Naive thymus-derived CD4-positive, alpha-beta T cell (primary cell): Measurements from ENCODE around the gene ATP6V1C2. TPM values are rescaled to one million over a fixed set of nuclear protein-coding genes. Genes with fewer than 3 reads are reported as not detected.

Source experiments
- ATAC-seq: fragments of 150-1000 bp; cut with Tn5 transposase; 2 replicates; pipeline ENCODE4 v1.10.0; 2021; ENCODE audit warnings: mild to moderate bottlenecking, moderate library complexity
- CTCF ChIA-PET: fragments of 350-600 bp; sonication (Branson Sonifier 250); formaldehyde crosslinking; loops from one replicate; lab custom pipeline; 2021; ENCODE audit warnings: antibody characterized with exemption; lab: Charles Lee
- POLR2A ChIA-PET: fragments of 350-600 bp; sonication (Branson Sonifier 250); formaldehyde crosslinking; loops from one replicate; lab custom pipeline; 2021; ENCODE audit warnings: antibody characterized with exemption, inconsistent platforms; lab: Charles Lee
- DNase-seq, 9 donors: peaks; one replicate each; pipeline versions ENCODE4 v3.0.0 to v3.0.0-alpha.2; 2020 to 2022; ENCODE audit warnings: mixed read lengths in 1 of 9
- H3K27ac ChIP-seq: one replicate; pipeline ENCODE4 v1.7.0; 2013; ENCODE audit warnings: mild to moderate bottlenecking, low read depth, low read length, moderate library complexity
- H3K27me3 ChIP-seq, 2 donors: one replicate each; pipeline ENCODE4 v1.7.0; 2013; ENCODE audit warnings: low read length in 2 of 2, mild to moderate bottlenecking in 2 of 2, moderate library complexity in 2 of 2; ENCODE audit not compliant: control insufficient read depth in 2 of 2, insufficient read depth in 2 of 2
- H3K36me3 ChIP-seq, 3 experiments: 1 replicate in 2 of 3; 2 replicates in 1 of 3; pipeline ENCODE4 v1.7.0; 2013; ENCODE audit warnings: low read length in 3 of 3, mild to moderate bottlenecking in 3 of 3, moderate library complexity in 1 of 3; ENCODE audit not compliant: insufficient read depth in 3 of 3, control insufficient read depth in 2 of 3
- H3K4me1 ChIP-seq, 2 donors: one replicate each; pipeline ENCODE4 v1.7.0; 2013; ENCODE audit warnings: low read length in 2 of 2, mild to moderate bottlenecking in 2 of 2, moderate library complexity in 1 of 2; ENCODE audit not compliant: control insufficient read depth in 2 of 2, insufficient read depth in 2 of 2
- H3K4me3 ChIP-seq: 2 replicates; pipeline ENCODE4 v1.7.0; 2013; ENCODE audit warnings: mild to moderate bottlenecking, low read length
- H3K9me3 ChIP-seq, 3 experiments: 1 replicate in 2 of 3; 2 replicates in 1 of 3; pipeline ENCODE4 v1.7.0; 2013; ENCODE audit warnings: low read length in 3 of 3; ENCODE audit not compliant: control insufficient read depth in 2 of 3
- H3K27ac Mint-ChIP-seq, 9 donors: one replicate each; pipeline ENCODE4 v1.8.0; 2020 to 2022; ENCODE audit warnings: mixed read lengths in 9 of 9, mild to moderate bottlenecking in 8 of 9, moderate library complexity in 5 of 9, inconsistent platforms in 2 of 9
- H3K27me3 Mint-ChIP-seq, 5 donors: one replicate each; pipeline ENCODE4 v1.8.0; 2021 to 2022; ENCODE audit warnings: mixed read lengths in 5 of 5, mild to moderate bottlenecking in 1 of 5
- H3K36me3 Mint-ChIP-seq, 5 donors: one replicate each; pipeline ENCODE4 v1.8.0; 2020 to 2022; ENCODE audit warnings: mixed read lengths in 5 of 5, mild to moderate bottlenecking in 3 of 5, inconsistent platforms in 1 of 5
- H3K4me1 Mint-ChIP-seq, 7 donors: one replicate each; pipeline ENCODE4 v1.8.0; 2020 to 2022; ENCODE audit warnings: mixed read lengths in 7 of 7, mild to moderate bottlenecking in 3 of 7, inconsistent platforms in 1 of 7
- H3K4me3 Mint-ChIP-seq, 10 donors: one replicate each; pipeline ENCODE4 v1.8.0; 2020 to 2022; ENCODE audit warnings: mild to moderate bottlenecking in 10 of 10, mixed read lengths in 10 of 10, moderate library complexity in 6 of 10, inconsistent platforms in 2 of 10
- H3K9me3 Mint-ChIP-seq, 11 donors: one replicate each; pipeline ENCODE4 v1.8.0; 2020 to 2022; ENCODE audit warnings: mixed read lengths in 11 of 11, mild to moderate bottlenecking in 4 of 11, inconsistent platforms in 1 of 11, moderate library complexity in 1 of 11
- intact Hi-C, 2 donors: fragments of 100-400 bp; cut with micrococcal nuclease; formaldehyde crosslinking; loops; one replicate each; pipeline ENCODE4 v1.15.1; 2023
- polyA plus RNA-seq, 2 donors: library from polyadenylated mRNA; unstranded; fragments of 300-500 nt; fragmentation: Illumina TruSeq; gene quantifications; one replicate each; pipeline ENCODE4 v1.2.3, GENCODE V29; 2021
- total RNA-seq, 6 experiments: library from RNA in 5 of 6; stranded (reverse) in 5 of 6; gene quantifications; 1 replicate in 5 of 6; 2 replicates in 1 of 6; pipeline ENCODE4 v1.2.3 and lab custom pipeline; 2021 to 2026

The ATP6V1C2 gene
- total and polyA plus RNA-seq, 7 experiments from 2014 or later, result not detected

DNA sequence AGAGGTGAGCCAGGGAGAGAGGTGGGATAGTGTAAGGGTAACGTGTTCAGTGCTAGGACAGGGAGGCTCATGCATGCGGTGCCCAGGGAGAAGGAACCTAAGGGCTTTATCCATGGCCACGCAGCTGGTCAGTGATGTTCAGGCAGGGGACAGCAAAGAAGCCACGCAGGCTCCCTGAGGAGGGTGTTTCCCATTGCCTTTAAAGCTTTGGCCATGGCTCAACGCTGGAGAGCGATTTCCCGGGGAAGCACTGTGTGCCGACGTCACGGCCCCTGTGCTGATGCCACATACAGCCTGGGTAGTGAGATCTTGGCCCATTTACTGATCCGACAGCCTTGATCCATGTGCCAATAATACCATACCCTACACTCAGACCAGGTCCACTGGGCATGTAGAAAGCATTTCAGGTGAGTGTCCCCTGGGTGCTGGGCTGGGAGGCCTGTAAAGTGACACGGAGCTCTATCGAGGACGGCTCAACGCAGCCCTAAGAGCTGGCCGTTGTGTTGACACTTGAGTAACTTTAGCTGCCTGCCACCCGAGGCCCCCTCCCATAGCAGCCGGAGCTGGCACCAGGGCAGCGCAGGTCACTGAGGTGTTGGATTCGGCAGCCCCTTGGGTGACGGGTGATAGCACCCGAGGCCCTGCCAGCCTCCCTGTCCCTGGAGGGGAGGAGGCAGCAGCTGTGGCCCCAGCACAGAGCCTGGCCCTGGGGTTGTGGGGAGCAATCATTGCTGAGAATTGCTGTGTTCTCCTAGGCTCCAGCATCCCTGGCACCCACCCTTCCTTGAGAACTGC lies 49.7 kb downstream of the ATP6V1C2 start:
- H3K27me3 ChIP-seq, result no peaks in the 10 kb centered on the region
- H3K4me1 ChIP-seq, result no peaks in the 10 kb centered on the region
- ATAC-seq (no peak), DNase-seq (no peak)
- no peaks in the 10 kb centered on the region for H3K36me3 ChIP-seq
- ChIA-PET CTCF (no interaction called here), POLR2A (no interaction called here)
- H3K4me3 Mint-ChIP-seq, result no peak overlapping the region
- H3K9me3 Mint-ChIP-seq, result no peaks in the 10 kb centered on the region
- intact Hi-C loops, result no loop called here
- H3K27ac Mint-ChIP-seq, result no peak overlapping the region
- no peak overlapping the region for H3K4me3 ChIP-seq
- no peaks in the 10 kb centered on the region for H3K9me3 ChIP-seq
- no peak overlapping the region for H3K27ac ChIP-seq
- H3K4me1 Mint-ChIP-seq, result peaks cover 0 to 2% (median 0%) of the 10 kb centered on the region in 7 donors
- H3K36me3 Mint-ChIP-seq, result no peaks in the 10 kb centered on the region
- no peaks in the 10 kb centered on the region for H3K27me3 Mint-ChIP-seq

DNA sequence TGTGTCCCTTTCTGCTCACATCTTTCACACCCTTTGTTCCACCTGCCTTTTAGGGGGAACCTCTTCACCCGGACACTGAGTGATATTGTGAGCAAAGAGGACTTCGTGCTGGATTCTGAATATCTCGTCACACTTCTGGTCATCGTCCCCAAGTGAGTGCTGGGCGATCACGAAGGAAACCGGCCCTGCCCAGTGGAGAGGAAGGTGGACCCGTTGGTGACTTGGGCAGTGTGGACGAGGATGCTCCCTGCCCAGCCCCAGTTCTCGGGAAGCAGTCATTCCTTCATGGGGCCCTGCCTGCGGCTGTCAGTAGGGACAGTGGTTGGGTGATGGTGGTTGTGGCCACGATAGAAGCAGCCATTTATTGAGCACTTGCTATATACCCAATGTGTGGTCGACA lies 50.4 kb downstream of the ATP6V1C2 start:
- ChIA-PET CTCF (no interaction called here), POLR2A (no interaction called here)
- Histone ChIP-seq H3K4me1 (no peaks in the 10 kb centered on the region), H3K36me3 (no peaks in the 10 kb centered on the region), H3K4me3 (no peak overlapping the region), H3K9me3 (no peaks in the 10 kb centered on the region), H3K27ac (no peak overlapping the region), H3K27me3 (no peaks in the 10 kb centered on the region)
- ATAC-seq (no peak), DNase-seq (no peak)
- Mint-ChIP-seq H3K4me1 (peaks cover 0 to 2% (median 0%) of the 10 kb centered on the region in 7 donors), H3K9me3 (no peaks in the 10 kb centered on the region), H3K27me3 (no peaks in the 10 kb centered on the region), H3K36me3 (no peaks in the 10 kb centered on the region), H3K4me3 (no peak overlapping the region), H3K27ac (no peak overlapping the region)
- intact Hi-C loops, result no loop called here

DNA sequence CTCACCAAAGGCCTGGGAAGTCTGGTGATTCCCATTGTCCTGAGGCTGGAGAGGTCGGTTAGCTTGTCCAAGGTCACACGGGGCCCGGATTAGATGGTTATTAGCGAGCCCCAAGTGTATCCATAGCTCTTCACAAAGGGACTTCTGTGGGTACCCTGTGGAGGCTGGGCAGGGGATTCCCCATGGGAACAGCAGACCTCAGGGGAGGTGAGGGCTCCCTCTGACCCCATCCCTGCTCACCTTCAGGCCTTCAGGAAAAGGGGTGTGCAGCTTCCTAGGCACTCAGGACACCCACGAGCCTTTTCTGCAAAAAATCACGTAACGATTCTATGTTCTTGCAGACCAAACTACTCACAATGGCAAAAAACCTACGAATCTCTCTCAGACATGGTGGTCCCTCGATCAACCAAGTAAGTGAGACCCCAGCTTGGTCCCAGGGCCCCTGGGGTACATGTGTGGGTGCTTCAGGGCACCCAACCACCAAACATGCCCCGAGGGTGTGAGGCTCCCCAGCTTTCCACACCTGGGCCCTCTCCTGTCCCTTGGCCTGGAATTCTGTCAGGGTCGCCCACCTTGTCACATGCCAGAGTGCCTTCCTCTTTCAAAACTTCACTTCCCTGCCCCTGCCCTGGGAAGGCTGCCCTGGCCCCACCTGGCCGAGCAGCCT lies 50.9 kb downstream of the ATP6V1C2 start:
- Mint-ChIP-seq H3K27ac (peak overlapping the region in 1 of 9 donors; percentile 42), H3K4me1 (peaks cover 0 to 2% (median 0%) of the 10 kb centered on the region in 7 donors), H3K4me3 (no peak overlapping the region), H3K9me3 (no peaks in the 10 kb centered on the region), H3K36me3 (peaks cover 0 to 1% (median 0%) of the 10 kb centered on the region in 5 donors), H3K27me3 (no peaks in the 10 kb centered on the region)
- no peaks in the 10 kb centered on the region for H3K36me3 ChIP-seq
- H3K27ac ChIP-seq, result no peak overlapping the region
- intact Hi-C loops, result no loop called here
- ATAC-seq, result no peak
- CTCF ChIA-PET, result no interaction called here
- no peak for DNase-seq
- H3K9me3 ChIP-seq, result no peaks in the 10 kb centered on the region
- H3K4me1 ChIP-seq, result no peaks in the 10 kb centered on the region
- H3K4me3 ChIP-seq, result no peak overlapping the region
- H3K27me3 ChIP-seq, result no peaks in the 10 kb centered on the region
- POLR2A ChIA-PET, result no interaction called here

DNA sequence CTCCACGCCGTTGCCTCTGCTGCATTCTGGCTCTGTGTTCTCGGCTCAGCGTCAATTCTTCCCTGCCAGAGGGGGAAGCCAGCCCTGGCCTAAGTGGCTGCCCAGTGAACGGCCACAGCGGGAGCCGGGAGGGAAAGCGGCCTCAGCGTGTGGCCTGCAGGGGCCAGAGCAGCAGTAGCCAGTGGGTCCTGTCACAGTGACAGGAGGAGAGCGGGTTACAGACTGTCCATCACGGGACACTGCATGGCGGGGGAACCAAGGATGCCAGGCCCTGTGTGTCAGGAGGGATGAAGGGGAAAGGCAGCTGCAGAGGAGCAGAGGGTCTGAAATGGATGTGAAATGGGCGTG lies 51.4 kb downstream of the ATP6V1C2 start:
- ChIA-PET POLR2A (no interaction called here), CTCF (no interaction called here)
- Mint-ChIP-seq H3K36me3 (peaks cover 0 to 4% (median 0%) of the 10 kb centered on the region in 5 donors), H3K4me3 (no peak overlapping the region), H3K27me3 (no peaks in the 10 kb centered on the region), H3K27ac (peak overlapping the region in 1 of 9 donors; percentile 42), H3K4me1 (peaks cover 0 to 2% (median 0%) of the 10 kb centered on the region in 7 donors), H3K9me3 (no peaks in the 10 kb centered on the region)
- Histone ChIP-seq H3K4me1 (no peaks in the 10 kb centered on the region), H3K27ac (no peak overlapping the region), H3K9me3 (no peaks in the 10 kb centered on the region), H3K36me3 (no peaks in the 10 kb centered on the region), H3K27me3 (no peaks in the 10 kb centered on the region), H3K4me3 (no peak overlapping the region)
- DNase-seq (no peak), ATAC-seq (no peak)
- intact Hi-C loops, result no loop called here

DNA sequence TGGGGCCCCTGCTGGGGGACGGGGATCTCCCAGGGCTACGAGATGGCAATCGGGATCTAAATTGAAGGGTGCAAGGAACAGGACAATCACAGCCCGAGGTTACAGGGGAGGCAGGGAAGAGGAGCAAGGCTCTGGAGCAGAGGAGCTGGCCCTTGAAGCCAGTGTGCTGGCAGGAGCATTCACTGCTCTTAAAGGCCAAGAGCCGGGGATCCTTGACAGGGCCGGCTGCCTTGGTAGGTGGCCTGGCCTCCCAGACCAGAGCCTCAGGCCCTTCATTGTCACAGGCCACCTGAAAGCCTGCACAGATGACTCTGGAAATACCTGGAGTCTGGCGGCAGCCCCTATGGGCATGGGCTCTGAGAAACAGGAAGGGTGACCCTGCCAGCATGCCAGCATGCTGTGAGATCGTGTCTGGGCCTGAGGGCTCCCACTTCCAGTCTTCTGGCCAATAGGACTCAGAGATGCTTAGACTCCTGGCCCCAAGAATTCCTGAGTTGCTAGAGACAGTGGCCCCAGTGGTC lies 52.5 kb downstream of the ATP6V1C2 start:
- Mint-ChIP-seq H3K27me3 (no peaks in the 10 kb centered on the region), H3K4me1 (peaks cover 0 to 2% (median 0%) of the 10 kb centered on the region in 7 donors), H3K4me3 (no peak overlapping the region), H3K27ac (no peak overlapping the region), H3K36me3 (peaks cover 0 to 6% (median 0%) of the 10 kb centered on the region in 5 donors), H3K9me3 (no peaks in the 10 kb centered on the region)
- H3K36me3 ChIP-seq, result peaks cover 0 to 8% (median 0%) of the 10 kb centered on the region in 3 experiments
- H3K4me1 ChIP-seq, result no peaks in the 10 kb centered on the region
- ChIA-PET POLR2A (interaction anchor here (0.6 kb wide), 1 partner anchor 330 kb away, joined by 3 read pairs; no protein-coding TSS in a partner anchor), CTCF (interaction anchor here (0.6 kb wide), 1 partner anchor 9 kb away, joined by 3 read pairs; no protein-coding TSS in a partner anchor)
- DNase-seq (no peak), ATAC-seq (no peak)
- no peak overlapping the region for H3K27ac ChIP-seq
- no peaks in the 10 kb centered on the region for H3K27me3 ChIP-seq
- intact Hi-C loops, result no loop called here
- no peaks in the 10 kb centered on the region for H3K9me3 ChIP-seq
- no peak overlapping the region for H3K4me3 ChIP-seq

DNA sequence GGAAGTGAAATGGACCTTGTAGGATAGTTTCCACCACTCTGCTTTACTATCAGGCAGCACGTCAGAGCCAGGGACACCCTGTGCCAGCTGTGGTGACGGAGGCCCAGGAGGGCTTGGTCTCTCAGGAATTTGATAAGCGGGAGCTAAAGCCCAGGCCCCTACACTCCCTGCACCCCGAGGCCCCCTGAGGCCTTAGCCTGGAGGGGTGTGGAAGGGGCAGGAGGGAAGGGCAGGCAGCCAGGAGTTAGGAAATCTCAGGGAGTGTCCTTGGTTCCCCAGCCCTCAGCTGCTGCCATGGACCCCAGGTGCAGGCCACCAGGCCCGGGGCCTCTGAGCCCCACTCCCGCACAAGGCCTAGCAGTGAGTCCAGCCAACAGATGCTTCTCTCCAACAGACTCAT lies 53.0 kb downstream of the ATP6V1C2 start:
- H3K4me1 ChIP-seq, result no peaks in the 10 kb centered on the region
- Mint-ChIP-seq H3K9me3 (no peaks in the 10 kb centered on the region), H3K4me1 (peaks cover 0 to 2% (median 0%) of the 10 kb centered on the region in 7 donors), H3K4me3 (no peak overlapping the region), H3K27me3 (no peaks in the 10 kb centered on the region), H3K36me3 (peaks cover 0 to 7% (median 0%) of the 10 kb centered on the region in 5 donors), H3K27ac (no peak overlapping the region)
- H3K4me3 ChIP-seq, result no peak overlapping the region
- H3K9me3 ChIP-seq, result no peaks in the 10 kb centered on the region
- intact Hi-C loops, result no loop called here
- no peaks in the 10 kb centered on the region for H3K27me3 ChIP-seq
- H3K27ac ChIP-seq, result no peak overlapping the region
- DNase-seq, result no peak
- ChIA-PET POLR2A (no interaction called here), CTCF (interaction anchor here (0.6 kb wide), 1 partner anchor 8 kb away, joined by 3 read pairs; no protein-coding TSS in a partner anchor)
- peaks cover 0 to 9% (median 0%) of the 10 kb centered on the region in 3 experiments for H3K36me3 ChIP-seq
- ATAC-seq, result no peak
